ENCODE measurements around the gene GALNT18. TPM values are rescaled to one million over a fixed set of nuclear protein-coding genes. Genes with fewer than 3 reads are reported as not detected.
A peak's percentile ranks its signal among the peaks of the same experiment; 100 is the strongest.

The GALNT18 gene
- total RNA-seq, 1 experiment from 2014 or later: 1.7 TPM

DNA sequence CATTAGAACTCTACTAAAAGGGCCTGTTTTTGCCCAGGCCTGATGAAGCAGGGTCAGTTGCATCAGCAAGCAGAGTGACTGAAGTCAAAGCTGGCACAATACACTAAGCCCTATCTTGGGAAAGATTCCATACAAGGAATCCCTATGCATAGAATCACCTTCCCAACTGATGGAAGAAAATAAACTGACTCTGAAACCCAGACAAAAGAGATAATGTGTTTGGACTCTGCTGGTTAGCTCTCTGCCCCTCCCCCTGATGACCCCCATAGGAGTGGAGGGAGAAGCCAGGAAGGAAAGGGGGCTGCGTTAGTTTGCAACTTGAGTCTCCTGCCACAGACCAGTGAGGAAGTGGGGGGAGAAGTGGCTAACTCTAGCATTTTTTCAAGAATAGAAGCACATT is 32.9 kb downstream of the GALNT18 start:
- Histone ChIP-seq H3K9me3 (ENCODE audit: control insufficient read depth, low read depth, low read length) (no peaks in the 10 kb centered on the region), H4K8ac (replicated peaks; ENCODE audit: insufficient read length, low read depth, low read length) (no peak overlapping the region), H3K9ac (ENCODE audit: extremely low read depth, insufficient read length, low read length) (no peak overlapping the region), H3K14ac (ENCODE audit: insufficient read depth, low read length) (no peak overlapping the region), H3K56ac (ENCODE audit: insufficient read length, low read depth, low read length) (no peak overlapping the region), H3K4ac (ENCODE audit: low read depth, low read length) (no peak overlapping the region), H4K20me1 (ENCODE audit: control insufficient read depth, insufficient read depth, insufficient read length) (no peaks in the 10 kb centered on the region), H3K23me2 (ENCODE audit: insufficient read length, low read depth, low read length, poor library complexity, severe bottlenecking) (no peaks in the 10 kb centered on the region), H2BK5ac (ENCODE audit: insufficient read length, low read length) (no peak overlapping the region), H2AFZ (ENCODE audit: low read length) (no peak overlapping the region), H4K5ac (ENCODE audit: insufficient read length, low read depth, low read length) (no peak overlapping the region), H3K4me2 (ENCODE audit: insufficient read depth, insufficient read length, low read length) (no peak overlapping the region), H2BK15ac (ENCODE audit: low read depth, low read length) (no peak overlapping the region), H3K79me2 (ENCODE audit: insufficient read depth, low read length) (no peaks in the 10 kb centered on the region), H2BK12ac (ENCODE audit: insufficient read length, low read depth, low read length) (no peak overlapping the region), H4K91ac (ENCODE audit: insufficient read length, low read depth, low read length) (no peak overlapping the region), H2AK5ac (ENCODE audit: insufficient read length, low read length) (no peak overlapping the region), H3K23ac (ENCODE audit: insufficient read length, low read depth, low read length) (no peak overlapping the region), H3K79me1 (ENCODE audit: insufficient read depth, low read depth, low read length, poor library complexity, severe bottlenecking) (no peaks in the 10 kb centered on the region), H3K27ac (ENCODE audit: insufficient read length, low read depth, low read length) (no peak overlapping the region), H3K4me1 (ENCODE audit: insufficient read depth, low read length) (peaks cover 2% of the 10 kb centered on the region; the same call in 1 of the 2 replicates), H2BK120ac (ENCODE audit: low read depth, low read length, poor library complexity, severe bottlenecking) (no peak overlapping the region), H3T11ph (ENCODE audit: low read length) (no peak overlapping the region), H2BK20ac (ENCODE audit: low read depth, low read length, poor library complexity, severe bottlenecking) (no peak overlapping the region), H3K27me3 (ENCODE audit: insufficient read depth, low read length) (no peaks in the 10 kb centered on the region), H3K18ac (ENCODE audit: insufficient read length, low read depth, low read length) (no peak overlapping the region)
- no peaks in the 10 kb centered on the region for H3K27me3 Mint-ChIP-seq (ENCODE audit: low read depth)
- H3K4me3 Mint-ChIP-seq: peak overlapping the region in 1 of 2 experiments; percentile 51; a peak in 1 of 5 replicates
- no CpG with 5 or more reads among the region's 1 CpG for WGBS (ENCODE audit: extremely low coverage, insufficient read length, low lambda C conversion rate)
- 0 out of 7 replicates have a peak overlapping the region, but pooled peaks of 1 of the 3 experiments have one; percentile 14 for H3K27ac Mint-ChIP-seq
- no peaks in the 10 kb centered on the region; a peak in 1 of 7 replicates for H3K36me3 Mint-ChIP-seq (ENCODE audit: insufficient read depth in 1 of 3, low read depth in 3 of 3)
- no peaks in the 10 kb centered on the region for H3K9me3 Mint-ChIP-seq
- peak; percentile 18 for DNase-seq
- TF ChIP-seq, protein P1, sequence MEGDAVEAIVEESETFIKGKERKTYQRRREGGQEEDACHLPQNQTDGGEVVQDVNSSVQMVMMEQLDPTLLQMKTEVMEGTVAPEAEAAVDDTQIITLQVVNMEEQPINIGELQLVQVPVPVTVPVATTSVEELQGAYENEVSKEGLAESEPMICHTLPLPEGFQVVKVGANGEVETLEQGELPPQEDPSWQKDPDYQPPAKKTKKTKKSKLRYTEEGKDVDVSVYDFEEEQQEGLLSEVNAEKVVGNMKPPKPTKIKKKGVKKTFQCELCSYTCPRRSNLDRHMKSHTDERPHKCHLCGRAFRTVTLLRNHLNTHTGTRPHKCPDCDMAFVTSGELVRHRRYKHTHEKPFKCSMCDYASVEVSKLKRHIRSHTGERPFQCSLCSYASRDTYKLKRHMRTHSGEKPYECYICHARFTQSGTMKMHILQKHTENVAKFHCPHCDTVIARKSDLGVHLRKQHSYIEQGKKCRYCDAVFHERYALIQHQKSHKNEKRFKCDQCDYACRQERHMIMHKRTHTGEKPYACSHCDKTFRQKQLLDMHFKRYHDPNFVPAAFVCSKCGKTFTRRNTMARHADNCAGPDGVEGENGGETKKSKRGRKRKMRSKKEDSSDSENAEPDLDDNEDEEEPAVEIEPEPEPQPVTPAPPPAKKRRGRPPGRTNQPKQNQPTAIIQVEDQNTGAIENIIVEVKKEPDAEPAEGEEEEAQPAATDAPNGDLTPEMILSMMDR (conservative IDR thresholded peaks at IDR 0.05): no peak
- H3K4me1 Mint-ChIP-seq: peaks cover 16 to 18% of the 10 kb centered on the region in 2 experiments
